K562 (cell line): Measurements from ENCODE around the gene GATA2. TPM values are rescaled to one million over a fixed set of nuclear protein-coding genes. Genes with fewer than 3 reads are reported as not detected.

Experiments used
- ATF3 ChIP-seq, 2 experiments: fragments of 450-650 bp in 1 of 2; sonication (generic) in 1 of 2; formaldehyde crosslinking in 1 of 2; IDR thresholded peaks in 1 of 2; conservative IDR thresholded peaks in 1 of 2; 2 replicates each; pipeline versions ENCODE4 v1.6.1 to v1.8.1; 2016 to 2023; ENCODE audit warnings: mild to moderate bottlenecking in 2 of 2, moderate library complexity in 2 of 2, inconsistent platforms in 1 of 2, missing genetic modification reagents in 1 of 2
- CHD1 ChIP-seq: fragments of 200-600 bp; sonication (generic); IDR thresholded peaks from one replicate; pipeline ENCODE4 v1.6.1; 2012; ENCODE audit warnings: mild to moderate bottlenecking, moderate library complexity, low read length, inconsistent platforms
- EGR1 ChIP-seq: fragments of 450-650 bp; conservative IDR thresholded peaks from 2 replicates; pipeline ENCODE4 v1.6.1; 2017; ENCODE audit warnings: mild to moderate bottlenecking
- GTF2F1 ChIP-seq: IDR thresholded peaks from 2 replicates; pipeline ENCODE4 v1.6.1; 2011; ENCODE audit warnings: low read depth, low read length, improper control_type of control experiment
- KAT7 ChIP-seq: sonication (generic); formaldehyde crosslinking; IDR thresholded peaks from 2 replicates; pipeline ENCODE4 v1.8.0; 2022; ENCODE audit warnings: missing genetic modification reagents, mild to moderate bottlenecking, borderline replicate concordance
- MLLT1 ChIP-seq, 2 experiments: fragments of 450-650 bp; IDR thresholded peaks; 2 replicates each; pipeline ENCODE4 v1.6.1; 2016
- MTA1 ChIP-seq: fragments of 450-650 bp; IDR thresholded peaks from 2 replicates; pipeline ENCODE4 v1.6.1; 2017; ENCODE audit warnings: borderline replicate concordance
- PATZ1 ChIP-seq: fragments of 250-450 bp; sonication (Bioruptor Pico); IDR thresholded peaks from 2 replicates; pipeline ENCODE4 v1.5.0; 2020; ENCODE audit warnings: mild to moderate bottlenecking, borderline replicate concordance
- POLR2A ChIP-seq: fragments of 450-650 bp; conservative IDR thresholded peaks from 2 replicates; pipeline ENCODE4 v1.6.1; 2016
- POLR2AphosphoS2 ChIP-seq: IDR thresholded peaks from 2 replicates; pipeline ENCODE4 v1.6.1; 2012; ENCODE audit warnings: low read length, improper control_type of control experiment
- RBBP5 ChIP-seq: fragments of 200-600 bp; sonication (generic); IDR thresholded peaks from 2 replicates; pipeline ENCODE4 v1.6.1; 2012; ENCODE audit warnings: borderline replicate concordance, mild to moderate bottlenecking, low read length, control low read depth, inconsistent platforms; ENCODE audit not compliant: insufficient read depth, poor library complexity, severe bottlenecking
- SIN3A ChIP-seq, 2 experiments: fragments of 150-350 bp in 1 of 2; IDR thresholded peaks; 2 replicates each; pipeline ENCODE4 v1.6.1; 2011 to 2016; ENCODE audit warnings: borderline replicate concordance in 2 of 2, low read depth in 2 of 2, low read length in 2 of 2, mild to moderate bottlenecking in 2 of 2, moderate library complexity in 2 of 2; ENCODE audit not compliant: control insufficient read depth in 1 of 2
- TCFL5 ChIP-seq: fragments of 250-450 bp; sonication (Bioruptor Pico); conservative IDR thresholded peaks from 2 replicates; pipeline ENCODE4 v1.6.1; 2021; ENCODE audit warnings: mild to moderate bottlenecking, moderate library complexity, matching md5 sums
- UBTF ChIP-seq, 2 experiments: IDR thresholded peaks; 2 replicates each; pipeline ENCODE4 v1.6.1; 2012; ENCODE audit warnings: improper control_type of control experiment in 2 of 2, low read depth in 2 of 2, low read length in 2 of 2, borderline replicate concordance in 1 of 2
- USF2 ChIP-seq: sonication (generic); formaldehyde crosslinking; IDR thresholded peaks from 2 replicates; pipeline ENCODE4 v1.5.0; 2020; ENCODE audit warnings: missing genetic modification reagents
- ZNF444 ChIP-seq: fragments of 250-450 bp; sonication (Bioruptor Pico); IDR thresholded peaks from 2 replicates; pipeline ENCODE4 v1.4.0; 2020; ENCODE audit warnings: mild to moderate bottlenecking, moderate library complexity
- ZNF586 ChIP-seq: fragments of 450-650 bp; formaldehyde crosslinking; conservative IDR thresholded peaks from 2 replicates; pipeline ENCODE4 v1.4.0; 2020; ENCODE audit warnings: mild to moderate bottlenecking, moderate library complexity
- polyA plus RNA-seq, 8 experiments: library from polyadenylated mRNA; depleted of rRNA in 4 of 8; stranded (reverse) in 5 of 8; unstranded in 3 of 8; fragments of >200 nt; fragmentation: Nextera tagmentation in 2 of 8; fragmentation: Illumina TruSeq in 1 of 8; extraction: Ambion mirVana in 2 of 8; extraction: Trizol in 1 of 8; gene quantifications; 2 replicates each; pipeline versions ENCODE4 v1.2.1 to v1.2.3, GENCODE V29; 2011 to 2014; ENCODE audit warnings: inconsistent platforms in 1 of 8, missing spikeins in 1 of 8
- total RNA-seq, 7 experiments: library from RNA; depleted of rRNA in 6 of 7; stranded (reverse); fragments of >200 nt in 6 of 7; fragmentation: Illumina TruSeq in 2 of 7; extraction: Trizol in 2 of 7; gene quantifications; 2 replicates each; pipeline versions ENCODE4 v1.2.1 to v1.2.3, GENCODE V29; 2011 to 2021; ENCODE audit warnings: low replicate concordance in 1 of 7

GATA2 gene
- total and polyA plus RNA-seq, 9 of the 15 experiments (the other 6 are each of a cell fraction or from before 2014, with no cell fraction given): 8.5 to 218 (median 50.8) TPM

- TF ChIP-seq MLLT1 (IDR thresholded peaks at IDR 0.05) (peak; percentile 21 to 61; a peak in 2 of 4 replicates), ATF3 (IDR thresholded peaks at IDR 0.05) (no peak), ATF3 (CRISPR knock-in tag; conservative IDR thresholded peaks at IDR 0.05) (no peak), UBTF (IDR thresholded peaks at IDR 0.05; ENCODE audit: borderline replicate concordance in 1 of 2, low read depth in 2 of 2, low read length in 2 of 2) (0 out of 4 replicates have a peak, but pooled peaks of 1 of the 2 experiments have one; percentile 8), RBBP5 (no peak), GTF2F1 (no peak), TCFL5 (CRISPR knock-in tag) (no peak), ZNF444 (CRISPR knock-in tag) (no peak), CHD1 (peak; percentile 92), SIN3A (IDR thresholded peaks at IDR 0.05; ENCODE audit: borderline replicate concordance in 2 of 2, control insufficient read depth in 1 of 2, low read depth in 2 of 2, low read length in 2 of 2) (0 out of 4 replicates have a peak, but pooled peaks of 1 of the 2 experiments have one; percentile 40), POLR2A (0 out of 2 replicates have a peak, but pooled peaks have one; percentile 35), POLR2AphosphoS2 (0 out of 2 replicates have a peak, but pooled peaks have one; percentile 5), KAT7 (CRISPR knock-in tag) (no peak), MTA1 (no peak), USF2 (no peak), ZNF586 (CRISPR knock-in tag) (no peak), PATZ1 (CRISPR knock-in tag) (peak; percentile 60; the same call in 1 of the 2 replicates), EGR1 (peak; percentile 76)
Observed at GRCh38 chr3:128485282-128486204, 7.5 kb downstream of the GATA2 start (continued).
